GM21390 (cell line): ENCODE results near the gene DZANK1.
"Not testable (repeated sequence)": the region's sequence is repeated elsewhere in the genome, so short reads cannot be mapped to it uniquely, and the experiment has no call there.

Experiments
- ATAC-seq: cut with Tn5 transposase; IDR thresholded peaks from one replicate; pipeline ENCODE4 v1.9.1; 2021; ENCODE audit not compliant: unreplicated experiment

The DZANK1 gene

GRCh38 chr20:18440403-18440802 is 26.4 kb downstream of the DZANK1 start:
- no peak for ATAC-seq

DNA sequence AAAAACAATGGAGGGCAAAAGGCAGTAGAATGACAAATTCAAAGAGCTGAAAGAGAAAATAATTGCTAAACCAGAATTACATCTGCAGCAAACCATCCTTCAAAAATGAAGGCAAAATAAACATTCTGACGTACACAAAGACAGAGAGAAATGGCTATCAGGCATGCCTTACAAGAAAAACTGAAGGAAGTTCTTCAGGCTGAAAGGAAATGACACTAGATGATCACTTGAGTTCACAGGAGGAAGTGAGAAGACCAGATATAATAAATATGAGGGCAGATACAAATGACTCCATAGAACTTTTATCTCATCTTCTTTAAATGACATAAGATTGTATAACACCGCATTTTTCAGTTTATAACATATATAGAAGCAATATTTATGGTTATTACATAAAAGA is 30.0 kb downstream of the DZANK1 start:
- no peak for ATAC-seq

DNA sequence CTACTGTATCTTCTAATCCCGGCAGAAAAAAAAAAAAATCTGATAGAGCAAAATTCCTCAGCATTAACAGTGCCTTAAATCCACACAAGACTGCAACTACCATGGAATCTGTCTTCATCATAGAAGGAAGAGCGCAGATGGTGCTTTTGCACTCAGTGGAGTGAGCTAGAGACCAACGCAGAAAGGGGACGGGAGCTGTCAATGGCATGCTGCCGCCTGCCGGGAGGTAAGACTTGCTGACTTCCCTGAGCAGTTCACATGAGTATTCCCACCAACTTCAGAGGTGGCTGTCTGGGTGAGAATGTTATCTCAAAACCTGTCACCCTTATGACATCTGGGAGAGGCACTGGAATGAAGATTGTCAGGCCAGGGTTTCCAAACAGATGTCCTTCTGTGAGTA is 35.6 kb downstream of the DZANK1 start:
- no peak for ATAC-seq

- no peak for ATAC-seq
Observed at GRCh38 chr20:18430172-18430826, 36.5 kb downstream of the DZANK1 start.

GRCh38 chr20:18428490-18429173 is 38.2 kb downstream of the DZANK1 start:
- ATAC-seq: no peak

GRCh38 chr20:18427214-18427613 is 39.6 kb downstream of the DZANK1 start:
- ATAC-seq: no peak

DNA sequence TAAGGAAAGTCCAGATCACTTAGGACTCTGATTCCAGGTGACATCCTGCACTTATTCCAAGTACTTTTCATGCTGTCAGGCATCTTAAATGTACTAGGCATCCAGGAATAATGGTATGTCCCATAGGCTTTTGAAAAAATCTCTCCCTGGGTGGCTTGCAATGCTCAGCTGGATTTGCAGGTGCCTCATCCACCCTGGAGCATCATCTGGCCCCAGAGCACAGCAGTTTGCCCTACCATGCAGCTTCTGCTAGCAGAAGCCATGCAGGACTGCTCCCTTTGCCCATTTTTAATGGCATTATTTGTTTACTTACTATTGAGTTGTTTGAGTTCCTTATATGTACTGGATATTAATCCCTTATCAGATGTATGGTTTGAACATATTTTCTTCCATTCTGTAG is 45.2 kb downstream of the DZANK1 start:
- ATAC-seq: no peak

DNA sequence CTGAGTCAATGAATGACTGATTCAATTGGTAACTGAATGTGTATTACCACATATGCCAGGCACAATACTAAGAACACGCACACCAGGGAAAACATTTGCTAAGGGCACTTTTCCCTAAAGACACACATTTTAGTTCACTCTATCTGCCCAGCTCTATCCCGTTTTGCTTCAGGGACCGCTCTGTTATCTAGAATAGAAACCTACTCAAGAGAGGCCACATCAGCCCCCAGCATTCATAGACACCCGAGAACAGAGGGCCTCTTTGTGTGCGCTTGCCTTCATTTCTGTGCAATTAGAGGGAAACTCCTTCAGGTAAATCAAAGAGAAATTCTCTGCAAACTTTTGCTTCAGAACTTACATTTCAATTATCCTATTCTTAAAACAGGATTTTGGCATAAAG is 50.3 kb downstream of the DZANK1 start:
- ATAC-seq: no peak

- no peak for ATAC-seq
Observed at GRCh38 chr20:18414140-18414539, 52.7 kb downstream of the DZANK1 start.

DNA sequence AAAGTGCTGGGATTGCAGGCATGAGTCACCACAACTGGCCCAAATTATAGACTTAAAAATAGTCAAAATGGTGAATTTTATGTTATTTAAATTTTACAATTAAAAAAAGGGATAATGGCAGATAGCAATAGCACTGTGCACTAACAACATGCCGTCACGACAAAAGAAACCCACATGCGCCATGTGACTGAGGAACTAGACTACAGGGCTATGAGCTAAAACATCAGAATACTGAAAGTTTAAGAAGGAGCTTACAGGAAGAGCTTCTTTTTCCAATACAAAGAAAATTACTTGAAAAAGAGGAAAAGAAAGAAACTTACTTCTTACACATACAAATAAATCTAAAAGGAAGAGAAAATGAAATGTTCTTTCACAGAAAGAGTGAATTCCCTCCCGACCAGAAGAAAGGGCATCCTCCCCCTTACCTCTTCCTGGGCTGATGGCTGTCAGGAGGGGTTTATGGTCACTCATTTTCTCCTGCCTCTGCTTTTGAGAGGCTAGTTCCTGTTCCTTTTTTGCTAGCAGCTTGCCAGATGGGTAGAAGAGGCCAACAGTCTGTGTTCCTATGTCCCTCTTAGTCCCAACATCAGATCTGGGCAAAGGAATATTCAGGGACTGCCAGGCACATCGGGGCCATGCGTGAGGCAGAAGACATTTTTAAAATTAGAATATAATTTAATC is 54.5 kb downstream of the DZANK1 start:
- ATAC-seq: peak; percentile 43

DNA sequence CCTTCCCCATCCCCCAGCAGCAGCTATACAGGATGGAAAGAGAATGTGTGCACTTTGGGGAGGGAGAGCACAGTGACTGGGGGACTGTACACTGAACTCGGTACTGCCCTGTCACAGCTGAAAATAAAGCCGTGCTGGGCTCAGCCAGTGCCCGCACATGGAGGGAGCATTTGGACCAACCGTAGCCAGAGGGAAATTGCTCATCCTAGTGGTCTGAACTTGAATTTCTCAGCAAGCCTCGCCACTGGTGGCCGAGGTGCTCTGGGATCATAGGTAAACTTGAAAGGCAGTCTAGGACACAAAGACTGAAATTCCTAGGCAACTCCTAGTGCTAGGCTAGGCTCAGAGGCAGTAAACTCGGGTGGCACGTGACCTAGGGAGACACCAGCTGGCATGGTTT is 61.0 kb downstream of the DZANK1 start:
- ATAC-seq: no peak

GRCh38 chr20:18404172-18404571 is 62.7 kb downstream of the DZANK1 start:
- ATAC-seq: no peak

DNA sequence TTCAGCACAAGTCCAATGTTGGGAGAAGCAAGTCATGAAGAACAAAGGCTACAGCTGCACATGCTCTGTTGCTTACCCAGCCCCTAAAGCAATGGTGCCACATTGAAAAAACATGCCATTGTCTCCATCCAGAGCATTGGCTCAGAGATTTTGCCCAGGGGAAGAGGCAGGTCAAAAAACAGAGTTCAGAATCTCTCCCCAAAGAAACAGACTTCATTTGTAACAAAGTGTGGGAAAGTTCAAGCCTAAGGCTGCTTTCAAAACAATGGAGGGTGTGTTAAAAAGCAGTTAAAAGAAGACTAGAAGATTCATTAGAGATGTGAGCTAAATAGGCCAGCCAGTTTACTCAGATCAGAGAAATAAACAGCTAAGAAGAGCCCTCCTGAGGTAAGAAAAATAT is 63.6 kb downstream of the DZANK1 start:
- ATAC-seq: no peak

DNA sequence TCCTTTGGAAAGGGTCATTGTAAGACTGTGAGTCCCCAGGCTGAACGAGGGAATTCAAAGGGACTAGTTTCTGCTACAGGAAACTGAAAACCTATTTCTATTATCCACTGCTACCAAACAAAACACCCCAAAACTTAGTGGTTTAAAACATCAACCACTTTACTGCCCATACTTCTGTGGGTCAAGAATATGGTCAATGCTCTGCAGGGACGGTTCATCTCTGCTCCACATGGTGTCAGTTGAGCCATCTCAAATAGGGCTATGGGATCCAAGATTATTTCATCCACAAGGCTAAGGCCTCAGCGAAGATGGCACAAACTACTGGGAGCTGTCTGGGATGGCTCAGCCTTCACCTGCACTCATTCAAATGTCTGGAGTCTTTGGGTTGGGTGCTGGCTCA is 65.5 kb downstream of the DZANK1 start:
- ATAC-seq: no peak

GRCh38 chr20:18400460-18400859 is 66.4 kb downstream of the DZANK1 start:
- no peak for ATAC-seq

DNA sequence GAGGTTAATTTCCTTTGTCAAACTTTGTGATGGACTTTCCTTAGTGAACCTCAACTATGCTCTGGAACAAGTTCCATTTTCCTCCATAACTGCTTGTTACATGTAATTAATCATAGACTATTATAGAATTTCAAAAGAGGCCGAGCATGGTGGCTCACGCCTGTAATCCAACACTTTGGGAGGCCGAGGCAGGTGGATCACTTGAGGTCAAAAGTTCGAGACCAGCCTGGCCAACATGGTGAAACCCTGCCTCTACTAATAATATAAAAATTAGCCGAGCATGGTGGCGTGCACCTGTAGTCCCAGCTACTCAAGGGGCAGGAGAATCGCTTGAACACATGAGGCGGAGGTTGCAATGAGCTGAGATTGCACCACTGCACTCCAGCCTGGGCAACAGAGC is 68.1 kb downstream of the DZANK1 start:
- ATAC-seq: not testable (repeated sequence)

DNA sequence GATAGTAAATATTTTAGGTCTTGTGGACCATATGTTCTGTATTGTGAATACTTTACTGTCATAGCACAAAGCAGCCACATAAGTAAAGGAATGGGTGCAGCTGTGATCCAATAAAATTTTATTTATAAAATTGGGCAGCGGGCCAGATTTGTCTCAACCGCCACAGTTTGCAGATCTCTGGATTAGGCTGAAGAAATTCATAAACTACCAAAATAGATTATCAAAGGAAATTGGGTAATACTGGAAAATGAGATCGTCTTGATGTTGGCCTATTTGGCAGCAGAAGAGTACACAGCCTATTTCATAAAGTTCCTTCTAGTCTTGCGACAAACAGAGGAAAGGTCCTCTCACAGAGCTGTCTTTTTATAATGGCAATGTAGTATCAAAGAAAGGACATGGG is 69.8 kb downstream of the DZANK1 start:
- ATAC-seq: no peak

DNA sequence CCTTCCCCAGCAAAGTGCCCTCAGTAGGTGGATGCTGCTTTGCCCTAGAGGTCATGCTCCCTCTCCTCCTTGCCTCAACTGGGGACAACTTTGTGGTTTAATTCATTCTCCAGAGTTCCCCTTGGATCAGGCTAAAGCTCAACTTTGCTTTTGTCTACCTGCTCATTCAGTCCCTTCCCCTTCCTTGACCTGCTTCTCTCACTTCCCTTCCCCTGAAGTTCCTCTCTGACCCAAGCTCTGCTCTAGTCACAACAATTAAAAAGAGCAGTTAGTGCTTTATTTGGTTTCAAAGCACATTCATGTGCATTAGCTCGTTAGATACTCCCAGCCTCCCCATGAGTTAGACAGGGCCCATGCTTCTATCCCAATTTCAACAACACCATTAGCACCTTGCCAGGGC is 71.3 kb downstream of the DZANK1 start:
- ATAC-seq: no peak

DNA sequence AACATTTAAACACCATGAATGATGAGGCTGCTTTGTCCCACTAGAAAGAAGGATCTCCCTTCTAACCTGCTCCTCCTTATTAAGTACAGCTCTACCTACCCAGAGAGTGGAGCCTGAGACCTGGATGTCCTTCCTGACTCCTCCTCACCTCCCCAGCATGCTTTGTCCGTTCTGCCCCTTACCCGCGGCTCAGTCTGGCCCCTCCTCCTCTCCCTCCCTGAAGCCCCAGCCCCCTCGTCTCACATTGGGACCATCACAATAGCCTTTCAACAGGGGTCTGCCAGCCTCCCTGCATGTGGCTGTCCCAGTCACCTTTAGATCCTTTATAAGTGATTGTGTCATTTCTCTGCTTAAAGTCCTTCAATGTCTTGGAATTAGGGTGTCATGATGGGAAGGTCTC is 72.5 kb downstream of the DZANK1 start:
- ATAC-seq: no peak

DNA sequence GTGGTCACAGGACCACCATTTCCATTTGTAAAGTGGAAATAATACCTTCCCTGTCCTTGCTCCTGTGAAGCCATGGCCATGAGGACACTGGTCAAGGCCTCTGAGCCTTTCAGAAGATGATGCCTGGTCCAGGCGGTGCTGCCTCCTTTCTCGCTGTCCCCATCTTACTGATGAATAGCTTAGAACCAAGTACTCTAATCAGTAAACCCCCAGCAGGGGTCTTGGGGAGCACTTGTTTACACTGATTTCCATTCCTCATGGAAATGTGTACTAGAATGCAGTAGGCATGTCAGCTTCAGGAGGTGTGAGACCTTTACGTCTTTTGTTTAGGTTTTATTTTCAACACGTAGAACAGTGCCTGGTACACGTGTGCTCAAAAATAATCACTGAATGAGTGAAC is 75.1 kb downstream of the DZANK1 start:
- no peak for ATAC-seq

GRCh38 chr20:18390201-18390600 is 76.6 kb downstream of the DZANK1 start:
- no peak for ATAC-seq

GRCh38 chr20:18388860-18389259 is 78.0 kb downstream of the DZANK1 start:
- no peak for ATAC-seq
